Stimulated activated CD4-positive, alpha-beta T cell treated with anti-CD3 and anti-CD28 coated beads, Interleukin-2, amount 100 ng/mL, for 48 hours (primary cell): ENCODE measurements around the gene ACY1.
"Not testable (repeated sequence)": the region's sequence is repeated elsewhere in the genome, so short reads cannot be mapped to it uniquely, and the experiment has no call there.

ENCODE experiments used
- DNase-seq, 2 donors: peaks; one replicate each; pipeline ENCODE4 v3.0.0-alpha.2; 2020

Gene ACY1

GRCh38 chr3:52030714-52031310 lies 47.5 kb downstream of the ACY1 start:
- no peak for DNase-seq

GRCh38 chr3:52031896-52032295 lies 48.6 kb downstream of the ACY1 start:
- DNase-seq: no peak

GRCh38 chr3:52032702-52033408 lies 49.5 kb downstream of the ACY1 start:
- DNase-seq: no peak

- not testable (repeated sequence) for DNase-seq
Observed at GRCh38 chr3:52033748-52034147, 50.4 kb downstream of the ACY1 start.

GRCh38 chr3:52034212-52034611 lies 50.9 kb downstream of the ACY1 start:
- no peak for DNase-seq

- no peak for DNase-seq
Observed at GRCh38 chr3:52034651-52035050, 51.3 kb downstream of the ACY1 start.

- no peak for DNase-seq
Observed at GRCh38 chr3:52036222-52036694, 52.9 kb downstream of the ACY1 start.

- no peak for DNase-seq
Observed at GRCh38 chr3:52036829-52037228, 53.5 kb downstream of the ACY1 start.

GRCh38 chr3:52037291-52037690 lies 54.0 kb downstream of the ACY1 start:
- no peak for DNase-seq

- no peak for DNase-seq
Observed at GRCh38 chr3:52038227-52038626, 54.9 kb downstream of the ACY1 start.
